ENCODE data around the gene C2CD4B. TPM values are rescaled to one million over a fixed set of nuclear protein-coding genes. Genes with fewer than 3 reads are reported as not detected.

The C2CD4B gene
- total and polyA plus RNA-seq, 10 of the 15 experiments (the other 5 are each of a cell fraction or from before 2014, with no cell fraction given): not detected

GRCh38 chr15:62209322-62209721 lies 44.2 kb upstream of the C2CD4B start:
- H3K4me2 ChIP-seq (ENCODE audit: control insufficient read depth, insufficient read depth): no peak overlapping the region
- POLR2A ChIA-PET: no interaction called here
- no peaks in the 10 kb centered on the region for H3K79me2 ChIP-seq (ENCODE audit: control insufficient read depth, insufficient read depth, low read length)
- FAIRE-seq (no peak), ATAC-seq (no peak), DNase-seq (ENCODE audit: low read depth, low spot score) (no peak)
- WGBS (ENCODE audit: insufficient coverage, insufficient replicate concordance, low lambda C conversion rate, missing lambda C conversion rate): 42% methylated on average over 1 of the region's 1 CpG
- BruUV-seq (replicated peaks): no TSS peak
- H3K36me3 ChIP-seq (ENCODE audit: control insufficient read depth in 2 of 2, insufficient read depth in 2 of 2, low read length in 1 of 2): no peaks in the 10 kb centered on the region
- TF ChIP-seq GABPA (IDR thresholded peaks at IDR 0.05; ENCODE audit: low read depth): no peak
- no peak for TF ChIP-seq RAD51 (IDR thresholded peaks at IDR 0.05)
- TF ChIP-seq NBN (IDR thresholded peaks at IDR 0.05): no peak
- no peak for TF ChIP-seq MEF2A (IDR thresholded peaks at IDR 0.05; ENCODE audit: insufficient read depth, low read depth, low read length)
- no peak for TF ChIP-seq SPI1 (IDR thresholded peaks at IDR 0.05; ENCODE audit: borderline replicate concordance, insufficient read depth, low read depth, low read length)
- no peak for TF ChIP-seq TAF1 (IDR thresholded peaks at IDR 0.05; ENCODE audit: borderline replicate concordance, low read depth, low read length)
- no peak for TF ChIP-seq SMAD5 (IDR thresholded peaks at IDR 0.05; ENCODE audit: low read depth)
- no peaks in the 10 kb centered on the region for H4K20me1 ChIP-seq (ENCODE audit: control insufficient read depth, insufficient read depth)
- RAD21 ChIA-PET (ENCODE audit: unreplicated experiment): no interaction called here
- CTCF ChIA-PET: interaction anchor here (0.9 kb wide), 2 partner anchors 45 to 97 kb away, joined by 3 read pairs; no protein-coding TSS in a partner anchor
- SMC1A ChIA-PET (ENCODE audit: uncharacterized antibody, unreplicated experiment): interaction anchor here (0.9 kb wide), 1 partner anchor 160 kb away, joined by 3 read pairs; no protein-coding TSS in a partner anchor
- no peaks in the 10 kb centered on the region for H3K27me3 ChIP-seq (replicated peaks in 1 of 2; ENCODE audit: control insufficient read depth in 2 of 2, insufficient read depth in 2 of 2, low read length in 1 of 2)
- intact Hi-C loops (cut with micrococcal nuclease; ENCODE audit: unreplicated experiment) (no loop called here), in situ Hi-C loops (cut with MboI) (no loop called here)
- no peak overlapping the region for H2AFZ ChIP-seq (ENCODE audit: control insufficient read depth, low read depth, low read length)
- H3K4me1 ChIP-seq (ENCODE audit: control insufficient read depth, insufficient read depth, low read length): no peaks in the 10 kb centered on the region
- H3K4me3 ChIP-seq: no peak overlapping the region
- no peak overlapping the region for H3K9ac ChIP-seq (ENCODE audit: control insufficient read depth, insufficient read depth, low read length)
- no peak overlapping the region for H3K27ac ChIP-seq (ENCODE audit: control insufficient read depth, insufficient read depth)
- H3K9me3 ChIP-seq (replicated peaks; ENCODE audit: control insufficient read depth, insufficient read depth, low read length): peaks cover 3% of the 10 kb centered on the region; the same call in 1 of the 3 replicates

GRCh38 chr15:62208884-62209283 lies 43.8 kb upstream of the C2CD4B start:
- Histone ChIP-seq H3K79me2 (ENCODE audit: control insufficient read depth, insufficient read depth, low read length) (no peaks in the 10 kb centered on the region), H3K36me3 (ENCODE audit: control insufficient read depth in 2 of 2, insufficient read depth in 2 of 2, low read length in 1 of 2) (no peaks in the 10 kb centered on the region), H2AFZ (ENCODE audit: control insufficient read depth, low read depth, low read length) (no peak overlapping the region), H3K27ac (ENCODE audit: control insufficient read depth, insufficient read depth) (no peak overlapping the region), H3K9ac (ENCODE audit: control insufficient read depth, insufficient read depth, low read length) (no peak overlapping the region), H3K4me3 (no peak overlapping the region), H4K20me1 (ENCODE audit: control insufficient read depth, insufficient read depth) (no peaks in the 10 kb centered on the region), H3K4me1 (ENCODE audit: control insufficient read depth, insufficient read depth, low read length) (no peaks in the 10 kb centered on the region), H3K9me3 (replicated peaks; ENCODE audit: control insufficient read depth, insufficient read depth, low read length) (peaks cover 3% of the 10 kb centered on the region; the same call in 1 of the 3 replicates), H3K4me2 (ENCODE audit: control insufficient read depth, insufficient read depth) (no peak overlapping the region), H3K27me3 (replicated peaks in 1 of 2; ENCODE audit: control insufficient read depth in 2 of 2, insufficient read depth in 2 of 2, low read length in 1 of 2) (no peaks in the 10 kb centered on the region)
- RAD21 ChIA-PET (ENCODE audit: unreplicated experiment): no interaction called here
- TF ChIP-seq SP1 (IDR thresholded peaks at IDR 0.05; ENCODE audit: low read depth, low read length) (no peak), MEF2A (IDR thresholded peaks at IDR 0.05; ENCODE audit: insufficient read depth, low read depth, low read length) (no peak), SKIL (IDR thresholded peaks at IDR 0.05; ENCODE audit: low read depth, poor library complexity, severe bottlenecking) (no peak), TCF12 (IDR thresholded peaks at IDR 0.05; ENCODE audit: low read depth, low read length) (no peak), BHLHE40 (IDR thresholded peaks at IDR 0.05; ENCODE audit: borderline replicate concordance in 1 of 2, low read depth in 2 of 2, low read length in 1 of 2) (no peak), JUNB (IDR thresholded peaks at IDR 0.05) (no peak), RCOR1 (conservative IDR thresholded peaks at IDR 0.05; ENCODE audit: low read depth, low read length) (no peak), LARP7 (IDR thresholded peaks at IDR 0.05) (no peak)
- DNase-seq (ENCODE audit: low read depth, low spot score) (no peak), ATAC-seq (no peak), FAIRE-seq (no peak)
- no TSS peak for BruUV-seq (replicated peaks)
- in situ Hi-C loops (cut with MboI): no loop called here
- 26% methylated on average over 3 of the region's 3 CpGs for WGBS (ENCODE audit: insufficient coverage, insufficient replicate concordance, low lambda C conversion rate, missing lambda C conversion rate)
- SMC1A ChIA-PET (ENCODE audit: uncharacterized antibody, unreplicated experiment): interaction anchor here (0.9 kb wide), 1 partner anchor 160 kb away, joined by 3 read pairs; no protein-coding TSS in a partner anchor
- CTCF ChIA-PET: interaction anchor here (0.9 kb wide), 2 partner anchors 45 to 97 kb away, joined by 3 read pairs; no protein-coding TSS in a partner anchor
- POLR2A ChIA-PET: no interaction called here
- intact Hi-C loops (cut with micrococcal nuclease; ENCODE audit: unreplicated experiment): no loop called here
